22Rv1 (cell line): ENCODE data around the gene EMP1.

ENCODE experiments used
- ZFX ChIP-seq: fragments of 450-650 bp; IDR thresholded peaks from 2 replicates; pipeline ENCODE4 v1.6.1; 2017; ENCODE audit warnings: antibody characterized with exemption, borderline replicate concordance
- TF ChIP-seq, protein P1 (sequence below): fragments of 450-650 bp; IDR thresholded peaks from 2 replicates; pipeline ENCODE4 v1.5.1; 2017; ENCODE audit warnings: mild to moderate bottlenecking

- TF ChIP-seq, protein P1, sequence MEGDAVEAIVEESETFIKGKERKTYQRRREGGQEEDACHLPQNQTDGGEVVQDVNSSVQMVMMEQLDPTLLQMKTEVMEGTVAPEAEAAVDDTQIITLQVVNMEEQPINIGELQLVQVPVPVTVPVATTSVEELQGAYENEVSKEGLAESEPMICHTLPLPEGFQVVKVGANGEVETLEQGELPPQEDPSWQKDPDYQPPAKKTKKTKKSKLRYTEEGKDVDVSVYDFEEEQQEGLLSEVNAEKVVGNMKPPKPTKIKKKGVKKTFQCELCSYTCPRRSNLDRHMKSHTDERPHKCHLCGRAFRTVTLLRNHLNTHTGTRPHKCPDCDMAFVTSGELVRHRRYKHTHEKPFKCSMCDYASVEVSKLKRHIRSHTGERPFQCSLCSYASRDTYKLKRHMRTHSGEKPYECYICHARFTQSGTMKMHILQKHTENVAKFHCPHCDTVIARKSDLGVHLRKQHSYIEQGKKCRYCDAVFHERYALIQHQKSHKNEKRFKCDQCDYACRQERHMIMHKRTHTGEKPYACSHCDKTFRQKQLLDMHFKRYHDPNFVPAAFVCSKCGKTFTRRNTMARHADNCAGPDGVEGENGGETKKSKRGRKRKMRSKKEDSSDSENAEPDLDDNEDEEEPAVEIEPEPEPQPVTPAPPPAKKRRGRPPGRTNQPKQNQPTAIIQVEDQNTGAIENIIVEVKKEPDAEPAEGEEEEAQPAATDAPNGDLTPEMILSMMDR: no peak
- TF ChIP-seq ZFX: no peak
These were observed 41.7 kb downstream of the EMP1 start for GRCh38 chr12:13238204-13238603.
